Cerebellar nuclear complex (tissue), 1 donor: ENCODE data around the gene CAV3.

Experiments used
- DNase-seq, 2 experiments: peaks; one replicate each; lab custom pipeline; 2025; lab: John Stamatoyannopoulos, UW

Gene CAV3

DNA sequence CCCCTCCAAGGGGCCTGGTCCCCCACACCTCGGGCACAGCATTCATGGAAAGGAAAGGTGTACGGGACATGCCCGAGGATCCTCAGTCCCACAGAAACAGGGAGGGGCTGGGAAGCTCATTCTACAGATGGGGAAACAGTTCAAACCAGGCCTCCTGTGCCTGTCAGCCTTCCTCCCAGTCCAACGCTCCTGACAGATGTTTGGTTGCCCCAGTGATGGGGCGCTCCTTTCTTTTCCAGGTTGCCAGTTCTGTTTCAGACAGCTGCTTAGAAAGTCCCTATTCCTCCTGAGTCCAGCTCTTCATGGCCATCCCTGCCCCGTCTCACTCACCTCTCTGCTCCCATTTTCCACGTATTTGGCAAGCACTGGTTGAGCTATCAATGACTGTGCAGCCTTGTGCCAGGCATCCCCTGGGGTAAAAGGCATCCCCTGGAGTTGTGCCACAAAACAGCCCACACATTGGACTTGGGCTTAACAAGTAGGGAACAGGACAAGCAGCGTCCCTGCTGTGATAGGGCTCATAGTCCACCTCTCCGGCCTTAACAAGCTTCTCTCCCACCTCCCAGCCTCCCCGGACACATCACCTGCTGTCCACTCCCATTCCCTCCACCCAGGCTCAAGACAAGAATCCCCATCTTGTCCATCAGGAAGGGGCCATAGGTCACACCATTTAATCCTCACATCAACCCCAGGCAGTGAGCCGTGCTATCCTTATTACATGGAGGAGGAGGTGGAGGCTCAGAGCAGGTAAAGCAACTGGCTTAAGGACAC, 29.2 kb downstream of the CAV3 start:
- no peak for DNase-seq

DNA sequence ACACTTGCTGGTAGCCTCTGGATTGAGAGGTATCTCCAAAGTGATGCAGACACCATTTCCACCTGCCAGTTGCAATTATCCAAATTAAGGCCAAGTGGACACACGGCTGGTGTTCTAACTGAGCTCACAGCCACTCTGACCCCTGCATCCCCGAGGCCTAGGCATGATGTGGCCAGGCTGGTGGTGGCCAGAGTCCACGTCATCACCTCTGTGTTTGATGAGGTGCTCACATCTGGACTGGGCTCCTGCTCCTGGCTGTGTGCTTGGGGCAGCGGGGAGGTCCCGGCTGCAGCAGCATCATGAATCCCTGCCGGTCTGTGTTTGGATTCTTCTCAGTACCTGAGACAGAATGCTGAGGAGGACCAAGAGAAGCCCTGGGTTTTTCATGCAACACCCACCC, 30.9 kb downstream of the CAV3 start:
- DNase-seq: no peak

DNA sequence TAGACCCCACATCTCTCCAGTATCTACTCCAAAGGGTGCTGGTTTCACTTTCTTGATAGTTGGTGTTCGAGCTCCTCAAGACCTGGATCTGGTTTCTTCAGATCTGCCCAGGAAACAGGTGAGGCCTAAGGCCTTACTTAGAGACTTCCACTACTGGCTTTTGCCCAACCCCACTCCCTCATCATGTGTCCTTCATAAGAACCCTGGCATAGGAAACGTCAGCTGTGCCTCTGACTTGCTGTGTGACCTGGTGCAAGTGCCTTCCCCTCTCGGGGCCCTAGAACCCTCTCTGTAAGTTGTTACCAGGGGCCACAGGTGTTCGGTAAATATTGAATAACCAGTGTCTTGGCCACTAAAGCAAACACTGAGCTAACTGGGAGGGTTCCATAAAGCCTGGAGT, 31.9 kb downstream of the CAV3 start:
- DNase-seq: no peak

DNA sequence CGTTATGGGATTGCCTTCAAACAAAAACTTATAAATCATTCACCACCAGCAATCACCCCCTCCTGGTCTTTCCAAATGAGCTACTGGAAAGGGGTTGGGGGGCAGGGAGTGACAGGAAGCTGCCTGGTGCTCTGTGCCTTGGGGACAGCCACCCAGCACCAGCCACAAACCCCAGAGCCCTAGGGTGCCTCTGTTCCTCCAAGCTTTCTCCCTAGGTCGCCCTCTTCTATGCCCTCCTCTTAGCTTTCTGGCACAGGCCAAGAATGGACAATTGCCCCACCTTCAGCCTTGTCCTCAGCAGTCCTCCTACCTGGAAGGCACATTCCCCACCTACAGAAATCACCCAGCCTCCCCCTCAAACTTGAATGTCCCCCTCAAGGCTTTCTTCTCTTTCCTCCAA, 32.5 kb downstream of the CAV3 start:
- no peak for DNase-seq

DNA sequence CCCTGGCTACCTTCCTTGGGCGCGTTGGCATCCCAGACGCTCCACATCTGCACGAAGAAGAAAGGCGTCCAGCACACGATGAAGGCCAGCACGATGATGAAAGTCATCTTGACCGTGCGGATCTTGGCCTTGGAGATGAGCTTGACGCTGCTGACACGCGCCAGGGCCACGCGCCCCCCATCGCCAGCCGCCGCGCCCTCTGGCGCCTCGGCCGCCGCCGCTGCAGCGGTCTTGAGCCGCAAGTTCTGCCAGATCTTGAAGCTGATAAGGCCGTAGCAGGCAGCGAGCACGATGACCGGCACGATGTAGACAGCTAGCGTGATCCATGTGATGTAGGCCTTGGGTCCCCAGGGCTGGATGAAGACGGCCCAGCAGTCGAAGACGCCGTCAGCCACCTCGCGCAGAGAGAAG, 33.7 kb downstream of the CAV3 start:
- DNase-seq: no peak

DNA sequence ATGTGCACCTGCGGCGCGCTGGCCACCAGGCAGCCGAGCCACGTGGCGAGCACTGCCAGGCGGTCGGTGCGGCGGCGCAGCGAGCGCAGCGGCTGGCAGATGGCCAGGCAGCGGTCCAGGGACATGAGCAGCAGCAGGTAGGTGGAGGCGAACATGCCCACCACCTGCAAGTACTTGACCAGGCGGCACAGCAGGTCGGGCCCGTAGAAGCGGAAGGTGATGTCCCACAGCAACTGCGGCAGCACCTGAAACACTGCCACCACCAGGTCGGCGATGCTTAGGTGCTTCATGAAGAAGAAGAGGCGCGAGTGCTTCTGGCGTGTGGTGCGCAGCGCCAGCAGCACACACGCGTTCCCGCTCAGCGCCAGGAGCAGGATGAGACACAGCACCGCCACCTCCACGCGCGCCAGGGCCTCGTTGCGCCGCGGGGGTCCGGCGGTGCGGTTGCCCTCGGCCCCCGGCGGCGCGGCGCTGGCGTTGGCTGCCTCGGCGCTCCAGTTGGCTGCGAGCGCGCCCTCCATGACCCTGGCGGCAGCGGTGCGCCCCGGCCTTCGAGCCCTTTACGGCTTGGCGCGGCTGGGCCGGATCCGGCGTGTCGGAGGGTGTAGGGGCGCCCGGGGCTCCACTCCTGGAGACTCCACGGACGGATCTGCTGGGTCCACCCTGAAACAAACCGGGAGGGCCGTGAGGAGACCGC, 34.2 kb downstream of the CAV3 start:
- no peak for DNase-seq

DNA sequence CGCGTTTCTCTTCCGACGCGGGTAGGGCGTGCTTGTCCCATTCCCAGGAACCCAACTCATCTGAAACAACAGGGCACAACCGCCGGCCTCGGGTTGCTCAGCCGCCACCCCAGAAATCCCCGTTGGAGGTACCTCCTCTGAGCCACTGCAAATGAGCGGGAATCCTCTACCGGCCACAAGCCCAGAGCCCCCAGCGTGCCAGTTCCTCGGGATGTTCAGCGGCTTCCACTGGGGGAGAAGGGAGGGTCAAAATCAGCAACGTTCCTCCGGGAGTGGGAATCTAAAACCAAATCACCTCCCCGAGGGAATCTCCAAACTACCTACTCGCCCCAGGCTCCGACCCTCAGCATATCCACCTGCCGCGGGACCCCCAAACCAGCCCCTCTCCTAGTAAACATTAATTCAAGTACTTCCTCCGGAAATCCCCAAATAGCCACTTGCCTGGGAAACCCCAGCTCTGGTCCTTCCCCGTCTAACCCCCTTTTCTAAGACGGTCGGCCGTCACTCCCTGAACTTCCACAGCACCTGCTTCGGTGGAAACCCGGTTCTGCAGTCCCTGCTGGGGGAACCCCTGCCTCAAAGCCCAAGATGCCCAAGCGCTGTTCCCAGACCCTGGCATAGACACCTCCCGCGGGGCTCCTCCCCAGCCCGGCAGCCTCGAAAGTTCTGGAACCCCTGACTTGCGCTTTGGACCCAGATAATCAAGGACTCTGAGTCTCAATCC, 34.9 kb downstream of the CAV3 start:
- no peak for DNase-seq

DNA sequence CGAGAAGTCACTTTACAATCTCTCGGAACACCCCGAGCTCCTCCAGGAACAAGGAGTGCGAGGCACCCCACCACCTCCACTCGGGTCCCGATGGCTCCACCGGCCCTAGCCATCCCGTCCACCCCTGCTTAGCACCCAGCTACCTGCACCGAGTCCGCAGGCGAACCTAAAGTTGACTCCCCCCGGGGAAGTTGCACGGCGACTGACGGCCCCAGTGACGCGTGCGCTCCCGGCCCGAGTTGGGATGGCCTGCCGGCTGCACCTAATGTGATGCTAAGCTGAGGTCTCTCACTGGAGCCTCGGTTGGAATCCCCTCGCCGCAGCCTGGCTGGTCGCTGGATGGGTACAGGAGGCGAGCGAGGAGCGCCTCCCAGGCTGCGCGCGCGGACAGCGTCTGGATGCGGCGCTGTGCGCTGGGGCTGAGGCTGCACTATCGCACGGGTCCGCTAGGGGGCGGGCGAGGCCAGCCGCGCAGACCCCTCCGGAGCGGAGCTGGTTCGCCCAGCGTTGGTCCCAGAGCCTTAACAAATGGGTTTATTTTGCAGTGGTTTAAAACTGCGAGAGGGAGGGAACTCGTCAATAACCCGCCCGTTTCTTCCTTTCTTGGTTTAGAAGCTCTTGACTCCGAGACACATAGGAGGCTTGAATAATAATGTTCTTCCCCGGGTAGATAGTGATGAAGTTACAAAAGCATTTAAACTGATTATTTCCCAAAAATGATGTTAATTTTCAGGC, 35.7 kb downstream of the CAV3 start, which contains the start of gene OXTR:
OXTR (minus strand) TSS at position 526 of the 735 bp plus-strand sequence. CDS start 1,426 bp downstream, outside the sequence.
- no peak for DNase-seq

DNA sequence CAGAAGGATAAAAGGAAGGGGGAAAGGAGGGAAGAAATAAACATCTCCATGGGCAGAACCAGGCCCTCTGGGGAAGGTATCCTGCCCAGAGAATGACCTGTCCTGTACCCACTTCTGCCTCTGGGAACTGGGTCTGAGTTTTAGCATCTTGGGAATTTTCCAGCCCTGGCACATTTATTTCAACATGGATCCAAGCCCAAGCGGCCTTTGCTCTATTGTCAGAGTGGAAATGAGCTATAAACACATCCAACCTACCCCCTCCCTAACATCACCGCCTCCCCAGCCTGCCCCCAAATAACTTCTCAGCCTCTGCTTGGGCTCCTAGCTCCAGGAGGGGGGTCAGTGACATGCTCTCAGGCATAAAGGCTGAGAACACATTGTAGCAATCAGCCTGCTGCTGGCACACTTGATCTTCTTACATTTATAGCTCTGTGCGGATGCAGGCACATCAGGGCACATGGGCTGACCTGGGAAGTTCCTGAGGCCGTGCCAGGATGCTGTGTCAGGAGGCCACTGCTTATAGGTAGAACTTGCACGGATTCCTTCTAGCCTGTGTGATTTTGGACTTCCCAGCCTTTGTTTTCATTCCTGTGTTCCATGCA, 40.4 kb downstream of the CAV3 start:
- DNase-seq: no peak

DNA sequence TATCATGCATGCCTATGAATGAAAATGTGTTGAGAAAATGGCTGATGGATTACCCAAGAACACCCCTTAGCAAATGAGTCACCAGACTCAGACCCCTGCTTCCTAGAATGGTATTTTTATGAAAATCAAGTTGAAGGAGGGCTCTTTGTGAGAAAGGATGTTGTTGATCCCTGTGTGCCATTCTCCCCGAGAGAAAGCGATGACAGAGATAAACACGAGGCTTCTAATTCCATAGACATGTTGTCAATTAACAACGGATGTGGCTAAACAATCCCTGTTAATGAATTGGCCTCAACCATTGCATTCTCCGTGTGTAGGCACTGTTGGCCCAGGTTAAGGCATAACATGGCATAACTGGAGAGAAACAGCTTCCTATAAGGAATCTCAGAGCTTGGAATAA, 41.6 kb downstream of the CAV3 start:
- no peak for DNase-seq

DNA sequence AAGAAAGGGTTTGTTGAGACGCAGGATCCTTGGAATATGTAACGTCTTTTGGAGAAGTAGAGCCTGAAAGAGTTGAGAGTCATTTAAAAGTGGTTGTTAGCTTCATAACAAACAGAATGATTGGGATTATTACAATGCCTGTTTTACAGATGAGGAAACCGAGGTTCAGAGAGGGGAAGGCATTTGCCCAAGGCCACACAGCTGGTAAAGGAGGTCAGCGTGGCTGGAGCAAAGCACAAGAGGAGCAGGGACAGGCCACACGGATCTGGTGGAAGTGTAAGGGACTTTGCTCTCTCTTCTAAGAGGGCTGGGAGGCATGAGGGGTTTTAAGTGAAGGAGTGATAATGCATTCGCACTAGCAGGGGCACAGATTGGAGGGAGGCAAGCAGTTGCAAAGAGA, 42.0 kb downstream of the CAV3 start:
- no peak for DNase-seq

DNA sequence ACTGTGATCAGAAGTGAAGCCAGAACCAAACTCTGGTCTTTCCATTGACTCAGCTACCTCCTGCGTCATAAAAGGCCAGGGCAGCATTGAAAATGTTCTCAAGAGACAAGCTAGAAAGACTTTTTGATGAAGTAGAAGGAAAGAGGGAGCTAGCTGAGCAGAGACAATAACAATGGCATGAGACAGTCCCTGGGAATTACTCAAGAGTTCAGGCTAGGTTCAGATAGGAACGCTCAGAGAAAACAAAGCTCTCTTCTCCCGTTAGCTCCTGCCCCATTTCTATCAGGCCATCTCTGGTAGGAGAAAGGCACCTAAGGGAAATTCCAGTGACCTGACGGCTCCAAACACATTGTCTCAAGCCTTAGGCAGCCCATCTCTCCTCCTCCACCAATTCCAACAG, 42.8 kb downstream of the CAV3 start:
- DNase-seq: no peak

DNA sequence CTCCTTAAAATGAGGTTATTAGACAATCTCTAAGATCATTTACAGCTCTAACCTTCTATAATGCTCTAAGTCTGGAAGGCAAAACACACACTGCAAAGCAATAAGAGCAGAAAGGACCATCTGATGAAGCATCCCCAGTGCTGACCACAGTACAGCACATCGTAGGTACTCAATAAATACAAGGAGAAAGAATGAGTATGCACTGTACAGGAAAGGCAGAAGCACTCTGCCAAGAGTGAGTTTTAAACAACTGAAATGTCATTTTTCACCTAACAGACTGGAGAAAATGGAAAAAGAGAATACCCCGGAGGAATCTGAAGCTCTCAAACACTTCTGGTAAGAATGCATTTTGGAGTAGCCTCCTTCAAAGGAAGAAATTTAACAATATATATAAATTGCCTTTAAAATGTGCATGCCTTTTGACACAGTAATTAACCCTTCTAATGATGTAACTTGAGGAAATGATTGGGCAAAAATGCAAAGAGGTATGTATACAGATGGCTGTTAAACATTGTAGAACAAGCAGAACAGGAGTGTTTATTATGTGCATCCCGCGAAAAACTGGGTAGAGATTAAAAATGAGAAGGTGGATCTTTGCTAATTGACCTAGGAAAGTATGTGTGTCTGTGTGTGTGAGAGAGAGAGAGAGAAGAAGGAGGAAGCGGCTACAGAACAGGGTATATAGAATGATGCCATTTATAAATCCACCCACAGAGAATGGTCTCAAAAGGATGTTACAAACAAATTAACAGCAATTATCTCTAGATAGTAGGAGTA, 43.8 kb downstream of the CAV3 start:
- DNase-seq: no peak

DNA sequence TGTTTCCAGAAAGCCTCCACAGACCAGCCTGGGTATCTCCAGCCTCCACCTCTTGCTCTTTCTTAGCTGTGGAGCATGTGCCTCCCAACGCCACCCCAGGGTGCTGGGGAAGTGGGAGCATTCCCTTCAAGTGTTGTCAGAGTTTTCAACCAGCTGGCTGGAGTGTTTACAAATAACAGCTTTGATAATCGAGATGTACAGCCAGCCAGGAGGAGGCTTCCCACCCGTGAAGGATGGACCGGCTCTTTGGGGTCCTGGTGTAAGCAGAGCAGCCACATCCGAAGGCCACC, 44.3 kb downstream of the CAV3 start:
- DNase-seq: no peak

DNA sequence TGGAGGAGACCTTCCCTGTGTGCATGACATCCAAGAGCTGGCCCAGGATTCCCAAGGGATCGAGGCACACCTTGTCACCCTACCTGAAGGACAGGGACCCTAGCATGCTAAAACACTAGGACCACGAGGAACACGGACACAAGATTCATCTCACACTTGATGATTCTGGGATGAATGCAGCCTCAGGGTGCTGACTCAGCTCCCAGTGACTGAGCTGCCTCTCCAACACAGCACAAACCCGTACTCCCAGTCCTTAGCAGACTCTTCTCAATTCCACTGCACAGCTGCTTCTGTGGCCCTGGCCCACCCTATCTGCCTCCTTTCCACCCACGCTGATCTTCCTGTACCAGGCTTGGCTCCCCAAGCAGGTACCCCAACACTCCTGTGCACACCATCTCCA, 44.9 kb downstream of the CAV3 start:
- no peak for DNase-seq

DNA sequence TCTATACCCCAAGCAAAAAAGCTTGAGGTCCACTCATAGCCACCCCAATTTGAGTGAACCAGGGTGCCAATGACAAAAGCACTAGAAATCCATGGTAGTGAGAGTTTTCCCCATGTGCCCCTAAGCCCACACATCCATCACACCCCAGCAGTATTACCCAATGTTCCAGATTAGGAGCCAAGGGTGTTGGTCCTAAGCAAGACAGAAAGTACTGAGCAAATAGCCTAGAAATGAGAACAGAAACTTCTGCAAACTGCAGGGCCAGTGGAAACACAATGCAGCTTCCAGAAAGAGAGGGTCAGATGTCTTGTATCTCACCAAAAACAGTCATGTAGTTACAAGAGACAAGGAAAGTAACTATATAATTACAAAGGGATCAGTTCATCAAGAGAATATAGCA, 46.7 kb downstream of the CAV3 start:
- no peak for DNase-seq

DNA sequence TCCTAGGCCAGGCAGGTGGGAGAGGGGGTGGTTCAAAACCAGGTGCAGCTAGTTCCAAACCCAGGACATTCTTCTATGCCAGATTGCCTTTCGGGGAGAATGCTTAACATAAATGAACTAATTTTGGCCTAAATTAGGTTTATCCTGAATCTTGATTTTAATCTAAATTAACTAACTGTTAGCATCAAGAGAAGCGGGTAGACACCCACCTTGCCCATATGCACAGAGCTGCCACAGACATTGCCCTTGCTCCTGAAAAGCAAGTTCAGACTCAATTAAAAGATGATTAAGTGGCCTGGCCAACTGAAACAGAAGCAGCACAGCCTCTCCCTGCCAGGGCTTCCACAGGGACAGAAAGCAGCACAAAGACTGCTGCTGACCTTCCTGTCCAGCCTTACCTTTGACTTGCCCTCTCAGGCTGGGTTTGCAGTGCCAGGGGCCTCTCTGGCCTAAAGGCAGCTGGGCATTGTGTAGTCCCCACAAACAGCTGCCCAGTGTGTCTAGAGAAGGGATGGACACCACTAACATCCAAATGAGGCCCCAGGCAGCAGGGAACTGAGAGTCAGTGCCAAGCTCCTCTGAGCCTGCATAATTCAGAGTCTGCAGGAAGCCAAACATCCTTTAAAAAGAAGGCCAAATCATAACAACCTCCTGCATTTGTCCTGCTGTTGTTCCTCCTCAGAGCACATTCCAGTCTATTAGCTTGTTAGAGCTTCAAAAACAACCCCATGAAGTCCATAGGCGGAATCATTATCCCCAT, 51.3 kb downstream of the CAV3 start:
- DNase-seq: no peak

DNA sequence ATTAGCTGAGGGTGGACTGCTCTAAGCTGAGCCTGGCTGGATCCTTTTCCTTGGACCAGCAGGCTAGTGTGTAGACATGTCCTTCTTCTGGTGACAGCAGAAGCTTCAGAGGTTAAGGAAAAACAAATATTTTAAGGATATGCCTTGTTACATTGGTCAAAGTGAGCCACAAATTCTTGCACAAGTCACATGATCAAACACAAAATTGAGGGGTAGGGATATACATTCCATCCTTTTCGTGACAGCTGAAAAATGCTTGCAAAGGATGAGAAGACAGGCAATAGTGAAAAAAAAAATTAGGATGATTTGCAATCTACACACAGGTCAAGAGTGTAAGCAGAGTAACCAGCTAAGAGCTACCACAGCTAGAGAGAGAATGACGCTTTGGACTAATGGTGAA, 56.9 kb downstream of the CAV3 start:
- no peak for DNase-seq

DNA sequence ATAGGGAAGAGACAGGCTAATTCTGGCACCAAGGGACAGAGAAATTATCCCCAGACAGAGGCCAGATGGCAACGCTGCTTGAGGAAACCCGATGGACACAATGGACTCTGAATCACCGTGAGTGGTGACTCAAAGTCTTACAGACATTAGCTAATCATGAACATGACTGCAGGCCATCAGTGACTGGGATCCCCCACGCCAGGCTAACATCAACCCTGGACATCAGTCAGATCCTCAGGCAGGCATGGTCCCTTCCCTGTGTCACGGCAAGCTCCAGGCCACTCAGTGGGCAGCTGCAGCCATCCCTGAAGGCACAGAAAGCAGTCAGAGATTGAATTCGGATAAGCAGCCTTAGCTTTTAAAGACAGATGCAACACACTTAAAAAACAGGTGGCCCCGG, 59.6 kb downstream of the CAV3 start:
- no peak for DNase-seq

DNA sequence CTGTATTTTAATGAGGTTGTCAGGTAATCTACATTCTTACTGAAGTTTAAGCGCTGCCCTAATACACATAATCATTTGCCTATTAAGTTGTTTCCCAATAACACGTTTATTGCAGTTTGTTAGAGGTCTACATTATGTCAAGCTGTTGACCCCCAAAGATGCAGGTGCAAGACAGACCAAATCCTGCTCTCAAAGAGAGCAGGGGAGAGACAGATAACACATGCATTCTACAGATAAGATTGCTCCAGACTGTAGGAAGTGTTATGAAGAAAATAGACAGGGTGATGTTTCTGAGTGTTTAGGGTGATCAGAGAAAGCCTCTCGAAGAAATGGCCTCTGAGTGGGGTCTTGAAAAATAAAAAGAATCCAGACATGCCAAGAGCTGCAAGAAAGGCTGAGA, 60.6 kb downstream of the CAV3 start:
- DNase-seq: no peak
